Effector CD4-positive, alpha-beta T cell (primary cell): Measurements from ENCODE around the gene KIAA2012.

Experiments used
- DNase-seq: peaks from one replicate; pipeline ENCODE4 v3.0.0-alpha.2; 2020

The KIAA2012 gene

GRCh38 chr2:202091476-202091875 is 18.4 kb downstream of the KIAA2012 start:
- no peak for DNase-seq

GRCh38 chr2:202094426-202094986 is 21.5 kb downstream of the KIAA2012 start:
- DNase-seq, result no peak

- no peak for DNase-seq
Measured at GRCh38 chr2:202095235-202095634, 22.2 kb downstream of the KIAA2012 start.

- no peak for DNase-seq
Measured at GRCh38 chr2:202096736-202097135, 23.7 kb downstream of the KIAA2012 start.

GRCh38 chr2:202098291-202098690 is 25.2 kb downstream of the KIAA2012 start:
- DNase-seq, result no peak

- DNase-seq, result no peak
Measured at GRCh38 chr2:202099515-202099914, 26.5 kb downstream of the KIAA2012 start.

- no peak for DNase-seq
Measured at GRCh38 chr2:202100176-202100575, 27.1 kb downstream of the KIAA2012 start.

GRCh38 chr2:202101026-202101579 is 28.0 kb downstream of the KIAA2012 start:
- no peak for DNase-seq

- DNase-seq, result no peak
Measured at GRCh38 chr2:202102425-202103000, 29.5 kb downstream of the KIAA2012 start.

GRCh38 chr2:202104286-202104870 is 31.3 kb downstream of the KIAA2012 start:
- no peak for DNase-seq

- DNase-seq, result no peak
Measured at GRCh38 chr2:202105025-202105424, 32.0 kb downstream of the KIAA2012 start.

- no peak for DNase-seq
Measured at GRCh38 chr2:202108345-202108744, 35.3 kb downstream of the KIAA2012 start.

GRCh38 chr2:202109139-202109736 is 36.2 kb downstream of the KIAA2012 start:
- DNase-seq, result no peak

- no peak for DNase-seq
Measured at GRCh38 chr2:202109737-202110184, 36.7 kb downstream of the KIAA2012 start.

- DNase-seq, result no peak
Measured at GRCh38 chr2:202110491-202110890, 37.4 kb downstream of the KIAA2012 start.

GRCh38 chr2:202112041-202112440 is 39.0 kb downstream of the KIAA2012 start:
- no peak for DNase-seq

GRCh38 chr2:202113571-202114142 is 40.6 kb downstream of the KIAA2012 start:
- no peak for DNase-seq

- DNase-seq, result no peak
Measured at GRCh38 chr2:202114291-202114690, 41.2 kb downstream of the KIAA2012 start.

GRCh38 chr2:202114795-202115194 is 41.7 kb downstream of the KIAA2012 start:
- no peak for DNase-seq

GRCh38 chr2:202115479-202115971 is 42.5 kb downstream of the KIAA2012 start:
- no peak for DNase-seq

GRCh38 chr2:202116691-202117090 is 43.6 kb downstream of the KIAA2012 start:
- DNase-seq, result no peak

- no peak for DNase-seq
Measured at GRCh38 chr2:202118168-202118567, 45.1 kb downstream of the KIAA2012 start.

- DNase-seq, result no peak
Measured at GRCh38 chr2:202120828-202121227, 47.8 kb downstream of the KIAA2012 start.
